Effector memory CD8-positive, alpha-beta T cell (primary cell): ENCODE measurements around the gene BLVRA.

ENCODE experiments used
- ATAC-seq: fragments of 150-1000 bp; cut with Tn5 transposase; replicated peaks from 2 replicates; pipeline ENCODE4 v1.10.0; 2021; ENCODE audit warnings: mild to moderate bottlenecking, moderate library complexity
- DNase-seq, 3 experiments: peaks; one replicate each; pipeline ENCODE4 v3.0.0; 2021
- H3K27ac Mint-ChIP-seq, 2 donors: one replicate each; pipeline ENCODE4 v1.8.0; 2022; ENCODE audit warnings: mild to moderate bottlenecking in 2 of 2, mixed read lengths in 2 of 2, moderate library complexity in 2 of 2
- H3K27me3 Mint-ChIP-seq, 2 donors: one replicate each; pipeline ENCODE4 v1.8.0; 2022; ENCODE audit warnings: mixed read lengths in 2 of 2
- H3K36me3 Mint-ChIP-seq: one replicate; pipeline ENCODE4 v1.8.0; 2022; ENCODE audit warnings: mild to moderate bottlenecking, moderate library complexity, mixed read lengths; ENCODE audit not compliant: insufficient read depth
- H3K4me1 Mint-ChIP-seq, 2 donors: one replicate each; pipeline ENCODE4 v1.8.0; 2022; ENCODE audit warnings: low read depth in 2 of 2, mixed read lengths in 2 of 2
- H3K4me3 Mint-ChIP-seq, 2 donors: one replicate each; pipeline ENCODE4 v1.8.0; 2022; ENCODE audit warnings: mild to moderate bottlenecking in 2 of 2, mixed read lengths in 2 of 2, moderate library complexity in 2 of 2
- H3K9me3 Mint-ChIP-seq, 2 donors: one replicate each; pipeline ENCODE4 v1.8.0; 2022; ENCODE audit warnings: mixed read lengths in 2 of 2

Gene BLVRA

DNA sequence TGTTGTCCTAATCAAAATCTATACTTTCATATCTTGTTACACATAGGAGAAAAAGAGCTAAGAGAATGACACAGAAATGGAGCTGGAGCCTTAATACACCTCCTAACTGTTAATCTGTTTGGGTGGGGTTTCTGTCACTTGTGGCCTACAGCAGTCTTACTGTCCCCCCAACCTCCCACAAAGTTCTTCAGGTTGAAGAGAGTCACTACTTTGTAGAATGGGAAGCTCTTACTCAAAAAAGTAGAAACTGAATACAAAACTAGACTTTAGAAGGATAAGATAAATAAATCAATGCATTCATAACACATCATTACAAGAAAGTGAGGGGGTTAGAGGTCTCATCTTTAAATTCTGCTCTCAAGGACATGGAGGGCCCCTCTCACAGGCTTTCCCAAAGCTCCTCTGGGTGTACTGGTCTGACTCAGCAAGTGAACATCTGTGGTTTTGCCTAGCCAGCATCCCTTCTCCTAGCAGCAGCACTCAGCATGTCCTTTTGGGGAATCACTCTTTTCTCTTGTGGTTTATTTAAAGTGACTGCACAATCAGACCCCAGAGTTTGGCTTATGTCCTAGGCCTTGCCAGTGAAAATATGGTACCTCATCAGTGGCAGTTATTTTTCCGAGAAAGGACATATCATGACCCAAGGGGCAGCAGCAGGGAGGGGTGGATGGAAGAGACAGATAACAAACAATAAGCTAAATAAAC is 2.0 kb upstream of the BLVRA start:
- H3K36me3 Mint-ChIP-seq, result peaks cover 3% of the 10 kb centered on the region
- H3K27me3 Mint-ChIP-seq, result no peaks in the 10 kb centered on the region
- ATAC-seq, result no peak
- peak overlapping the region in 1 of 2 donors; percentile 18 for H3K27ac Mint-ChIP-seq
- DNase-seq, result no peak
- H3K4me1 Mint-ChIP-seq, result peaks cover 15 to 22% of the 10 kb centered on the region in 2 donors
- peak overlapping the region; percentile 81 to 82 for H3K4me3 Mint-ChIP-seq
- no peaks in the 10 kb centered on the region for H3K9me3 Mint-ChIP-seq

DNA sequence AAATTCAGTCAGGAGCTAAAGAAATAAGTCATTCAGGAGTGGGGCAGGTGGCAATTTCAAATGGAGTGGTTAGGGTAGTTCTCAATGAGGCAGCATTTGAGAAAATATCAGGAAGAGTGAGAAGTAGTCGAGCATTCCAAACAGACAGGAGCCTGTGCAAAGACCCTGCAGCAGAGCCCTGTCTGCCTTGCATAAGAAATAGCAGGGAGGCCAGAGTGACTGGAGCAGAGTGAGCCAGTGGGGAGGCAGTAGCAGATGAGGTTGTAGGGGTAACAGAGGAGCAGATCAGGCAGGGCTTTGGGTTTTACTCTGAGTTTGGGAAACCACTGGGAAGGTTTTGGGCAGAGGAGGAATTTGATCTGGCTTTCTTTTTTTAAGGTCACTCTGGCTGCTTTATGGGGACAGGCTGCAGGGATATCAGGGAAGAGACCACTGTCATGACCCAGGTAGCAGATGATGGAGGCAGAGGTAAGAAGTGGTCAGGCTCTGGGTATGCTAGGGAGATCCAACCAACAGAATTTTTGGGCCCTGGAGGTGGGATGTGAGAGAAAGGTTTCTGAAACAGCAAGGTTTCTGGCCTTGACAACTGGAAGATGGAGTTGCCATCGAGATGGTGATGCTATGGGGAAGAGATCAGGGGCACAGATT is 1.3 kb upstream of the BLVRA start:
- Mint-ChIP-seq H3K4me1 (peaks cover 18 to 28% of the 10 kb centered on the region in 2 donors), H3K9me3 (no peaks in the 10 kb centered on the region), H3K27ac (peak overlapping the region; percentile 18 to 55), H3K4me3 (peak overlapping the region; percentile 81 to 82), H3K36me3 (peaks cover 3% of the 10 kb centered on the region), H3K27me3 (no peaks in the 10 kb centered on the region)
- DNase-seq (no peak), ATAC-seq (no peak)

DNA sequence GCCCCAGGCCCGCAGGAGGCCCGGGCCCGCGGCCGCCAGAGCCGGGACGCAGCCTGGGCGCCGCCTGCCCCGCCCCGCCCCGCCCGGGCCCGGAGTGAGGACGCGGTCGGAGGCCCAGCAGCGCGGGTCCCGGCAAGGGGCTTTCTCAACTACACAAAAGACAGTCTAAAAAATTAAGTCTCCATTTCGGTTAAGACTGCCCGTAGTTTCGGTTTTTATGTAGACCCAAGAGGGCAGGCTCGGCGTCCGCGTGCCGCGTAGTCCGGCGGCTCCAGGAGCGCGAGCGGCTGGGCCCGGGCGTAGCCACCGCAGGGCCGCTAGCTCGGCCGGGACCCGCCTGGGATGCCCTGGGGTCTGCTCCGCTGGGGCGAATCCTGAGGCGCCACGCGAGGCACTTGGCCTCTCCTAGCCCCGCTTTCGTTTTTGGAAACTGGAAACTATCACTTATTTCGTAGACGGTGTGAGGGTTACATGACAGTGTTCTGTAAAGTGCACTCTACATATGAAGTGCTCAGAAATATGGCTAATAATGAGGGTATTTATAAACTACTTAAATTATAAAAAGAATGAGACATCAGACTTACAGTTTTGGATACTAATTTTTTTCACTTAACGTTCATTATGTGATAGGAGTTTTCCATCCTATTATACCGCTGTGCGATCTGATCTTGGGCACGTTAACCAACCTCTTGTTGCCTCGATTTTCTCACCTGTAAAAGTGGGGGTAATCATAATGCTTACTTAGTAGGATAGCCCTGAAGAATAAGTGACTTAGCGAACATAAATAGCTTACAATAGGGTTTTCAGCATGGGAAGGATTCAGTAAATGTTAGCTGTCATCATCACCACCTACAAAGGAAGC is 573 bp downstream of the BLVRA start:
- H3K9me3 Mint-ChIP-seq, result no peaks in the 10 kb centered on the region
- H3K36me3 Mint-ChIP-seq, result peaks cover 3% of the 10 kb centered on the region
- peak overlapping the region; percentile 51 to 90 for H3K27ac Mint-ChIP-seq
- ATAC-seq (peak; percentile 69), DNase-seq (peak; percentile 35 to 54 (median 42))
- H3K27me3 Mint-ChIP-seq, result no peaks in the 10 kb centered on the region
- peaks cover 18 to 33% of the 10 kb centered on the region in 2 donors for H3K4me1 Mint-ChIP-seq
- H3K4me3 Mint-ChIP-seq, result peak overlapping the region; percentile 81 to 82

DNA sequence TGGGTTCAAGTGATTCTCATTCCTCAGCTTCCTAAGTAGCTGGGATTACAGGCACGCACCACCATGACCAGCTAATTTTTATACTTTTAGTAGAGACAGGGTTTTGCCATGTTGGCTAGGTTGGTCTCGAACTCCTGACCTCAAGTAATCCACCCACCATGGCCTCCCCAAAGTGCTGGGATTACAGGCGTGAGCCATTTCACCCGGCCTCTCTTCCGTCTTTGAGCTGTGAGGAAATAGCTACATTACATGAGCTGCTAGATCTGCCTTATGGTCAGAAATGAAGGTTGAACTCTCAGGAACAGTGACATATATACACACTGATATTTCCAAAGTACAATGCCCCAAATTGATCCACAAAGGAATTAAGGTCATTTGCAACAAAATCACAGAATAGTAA is 2.4 kb downstream of the BLVRA start:
- no peak for ATAC-seq
- Mint-ChIP-seq H3K4me1 (peaks cover 18 to 37% of the 10 kb centered on the region in 2 donors), H3K9me3 (no peaks in the 10 kb centered on the region), H3K27ac (peak overlapping the region; percentile 3 to 41), H3K4me3 (no peak overlapping the region), H3K36me3 (peaks cover 3% of the 10 kb centered on the region), H3K27me3 (no peaks in the 10 kb centered on the region)
- DNase-seq, result no peak

DNA sequence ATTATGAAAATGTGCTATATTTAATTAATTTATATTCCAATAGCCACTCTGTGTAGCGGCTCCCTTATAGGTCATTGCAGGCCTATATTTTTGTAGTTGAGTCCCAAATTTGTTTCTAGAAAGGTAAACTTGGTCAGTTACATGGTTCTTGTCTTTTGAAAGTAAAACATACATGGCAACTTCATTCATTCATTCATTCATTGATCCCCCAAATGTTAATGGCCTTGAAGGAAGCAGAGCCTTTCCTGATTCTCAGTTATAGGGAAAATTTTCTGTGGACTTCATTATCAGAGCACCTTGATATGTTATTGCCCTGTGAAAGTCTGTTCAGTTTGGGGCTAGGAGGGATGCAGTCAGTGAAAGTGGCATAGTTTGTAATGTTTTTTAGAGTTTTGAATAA is 2.9 kb downstream of the BLVRA start:
- Mint-ChIP-seq H3K36me3 (peaks cover 3% of the 10 kb centered on the region), H3K27me3 (no peaks in the 10 kb centered on the region), H3K4me3 (no peak overlapping the region), H3K4me1 (peaks cover 18 to 37% of the 10 kb centered on the region in 2 donors), H3K27ac (peak overlapping the region in 1 of 2 donors; percentile 64), H3K9me3 (no peaks in the 10 kb centered on the region)
- DNase-seq (no peak), ATAC-seq (no peak)

DNA sequence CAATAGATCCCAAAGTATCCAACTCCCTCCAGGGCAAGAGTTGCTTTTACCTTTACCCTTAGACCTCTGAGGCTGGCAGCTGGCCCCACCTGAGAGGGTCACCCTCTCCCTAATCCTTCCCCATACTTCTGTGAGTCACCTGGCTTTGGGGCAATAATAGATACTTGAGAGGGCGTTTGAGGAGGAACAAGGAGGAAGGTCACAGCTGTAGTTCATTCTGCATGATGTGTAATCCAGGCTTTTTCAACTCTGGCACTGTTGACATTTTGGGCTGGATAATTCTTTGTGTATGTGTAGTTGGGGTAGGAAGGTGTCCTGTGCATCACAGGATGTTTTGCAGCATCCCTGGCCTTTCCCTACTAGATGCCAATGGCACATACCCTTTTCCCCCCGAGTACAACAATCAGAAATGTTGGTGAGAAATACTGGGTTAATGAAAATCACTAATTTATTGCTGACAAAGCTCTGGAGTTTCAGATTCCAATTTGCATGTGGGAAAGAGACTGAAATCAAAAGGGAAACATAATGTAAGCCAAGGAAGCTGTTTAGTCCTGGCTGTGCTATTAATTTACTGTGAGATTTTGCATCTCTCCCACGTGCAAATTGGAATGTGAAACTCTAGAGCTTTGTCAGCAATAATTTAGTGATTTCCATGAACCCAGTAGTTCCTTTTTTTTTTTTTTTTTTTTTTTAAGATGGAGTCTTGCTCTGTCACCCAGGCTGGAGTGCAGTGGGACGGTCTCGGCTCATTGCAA is 3.6 kb downstream of the BLVRA start:
- Mint-ChIP-seq H3K4me1 (peaks cover 15 to 33% of the 10 kb centered on the region in 2 donors), H3K9me3 (no peaks in the 10 kb centered on the region), H3K27ac (peak overlapping the region; percentile 23 to 64), H3K27me3 (no peaks in the 10 kb centered on the region), H3K36me3 (peaks cover 3% of the 10 kb centered on the region), H3K4me3 (no peak overlapping the region)
- ATAC-seq (no peak), DNase-seq (no peak)

DNA sequence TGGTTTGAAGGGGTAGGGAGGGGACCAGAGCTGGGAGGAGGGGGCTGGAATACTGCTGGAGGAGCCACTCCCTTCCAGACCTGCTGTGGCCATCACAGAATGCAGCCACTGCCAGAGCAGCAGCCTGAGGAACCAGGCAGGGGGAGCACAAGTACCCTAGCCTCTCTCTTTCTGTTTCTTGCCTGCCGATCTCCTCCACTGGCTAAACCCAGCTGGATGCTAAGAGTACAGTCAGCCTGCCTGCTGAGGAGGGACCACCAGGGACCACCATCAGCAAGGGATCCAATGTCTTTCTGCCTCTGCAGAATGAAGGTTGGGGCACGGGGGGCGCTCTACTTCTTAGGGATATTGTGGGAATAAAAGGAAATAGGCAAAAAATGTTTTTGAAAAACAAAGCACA is 4.7 kb downstream of the BLVRA start:
- DNase-seq (no peak), ATAC-seq (no peak)
- Mint-ChIP-seq H3K4me1 (peaks cover 8 to 23% of the 10 kb centered on the region in 2 donors), H3K36me3 (peaks cover 3% of the 10 kb centered on the region), H3K27me3 (no peaks in the 10 kb centered on the region), H3K4me3 (no peak overlapping the region), H3K9me3 (no peaks in the 10 kb centered on the region), H3K27ac (no peak overlapping the region)

DNA sequence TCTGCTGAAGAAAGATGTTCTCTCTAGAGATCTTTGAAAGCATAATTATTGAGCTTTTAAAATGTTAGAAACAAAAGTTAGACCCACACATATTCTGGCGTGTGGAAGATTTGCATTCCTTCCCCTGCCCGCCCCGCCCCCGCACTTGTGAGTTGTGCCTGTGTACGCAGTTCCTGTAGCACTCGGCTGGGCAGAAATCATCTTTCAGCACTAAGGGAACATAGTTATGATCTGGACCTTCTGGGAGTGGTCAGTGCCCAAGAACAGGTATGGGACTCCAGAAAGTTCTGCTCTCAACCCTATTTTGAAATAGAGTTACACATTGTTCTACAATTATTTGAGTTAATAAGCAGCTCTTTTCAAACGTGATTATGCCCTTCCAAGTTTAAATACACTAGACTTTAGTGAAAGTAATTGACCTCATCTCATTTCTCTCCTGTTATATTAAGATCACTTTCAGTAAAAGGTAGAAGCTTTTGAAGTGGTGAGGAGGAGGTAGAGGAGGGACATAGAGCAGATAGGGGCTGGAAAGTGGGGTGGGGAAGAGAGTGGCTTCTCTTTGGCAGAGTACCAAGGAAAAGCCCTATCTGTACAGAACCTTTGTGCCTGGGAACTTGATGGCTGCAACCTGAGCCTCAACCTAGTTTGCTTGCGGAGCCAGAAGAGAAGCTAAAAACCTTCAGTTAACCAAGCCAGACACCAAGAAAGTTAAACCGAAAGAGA is 5.7 kb downstream of the BLVRA start:
- Mint-ChIP-seq H3K27me3 (no peaks in the 10 kb centered on the region), H3K36me3 (peaks cover 3% of the 10 kb centered on the region), H3K9me3 (no peaks in the 10 kb centered on the region), H3K27ac (peak overlapping the region in 1 of 2 donors; percentile 81), H3K4me1 (peaks cover 8 to 23% of the 10 kb centered on the region in 2 donors), H3K4me3 (no peak overlapping the region)
- ATAC-seq (no peak), DNase-seq (no peak)

DNA sequence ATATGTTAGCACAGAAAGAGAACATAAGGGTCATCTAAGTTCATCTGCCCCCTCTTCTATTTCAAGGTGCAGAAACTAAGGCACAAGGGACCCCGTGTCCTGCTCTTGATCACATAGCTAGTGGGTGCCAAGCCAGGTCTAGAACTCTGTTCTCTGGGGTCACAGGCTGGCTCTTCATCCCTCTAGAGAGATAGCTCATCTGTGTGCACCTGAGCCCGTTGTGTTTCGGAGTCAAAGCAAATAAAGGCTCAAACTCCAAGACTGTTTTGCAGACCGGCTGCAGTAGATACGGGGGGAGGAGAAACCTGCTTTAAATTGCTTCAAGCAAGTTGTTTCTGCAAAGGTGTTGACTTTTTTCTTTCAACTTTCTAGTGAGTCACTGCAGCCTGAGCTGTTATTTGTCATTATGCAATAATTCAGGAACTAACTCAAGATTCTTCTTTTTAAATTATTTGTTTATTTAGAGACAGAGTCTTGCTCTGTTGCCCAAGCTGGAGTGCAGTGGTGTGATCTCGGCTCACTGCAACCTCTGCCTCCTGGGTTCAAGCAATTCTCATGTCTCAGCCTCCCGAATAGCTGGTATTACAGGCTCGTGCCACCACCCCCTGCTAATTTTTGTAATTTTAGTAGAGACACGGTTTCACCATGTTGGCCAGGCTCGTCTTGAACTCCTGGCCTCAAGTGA is 6.5 kb downstream of the BLVRA start:
- ATAC-seq (no peak), DNase-seq (no peak)
- Mint-ChIP-seq H3K27ac (peak overlapping the region in 1 of 2 donors; percentile 81), H3K36me3 (peaks cover 2% of the 10 kb centered on the region), H3K9me3 (no peaks in the 10 kb centered on the region), H3K4me1 (peaks cover 8 to 23% of the 10 kb centered on the region in 2 donors), H3K4me3 (no peak overlapping the region), H3K27me3 (no peaks in the 10 kb centered on the region)

DNA sequence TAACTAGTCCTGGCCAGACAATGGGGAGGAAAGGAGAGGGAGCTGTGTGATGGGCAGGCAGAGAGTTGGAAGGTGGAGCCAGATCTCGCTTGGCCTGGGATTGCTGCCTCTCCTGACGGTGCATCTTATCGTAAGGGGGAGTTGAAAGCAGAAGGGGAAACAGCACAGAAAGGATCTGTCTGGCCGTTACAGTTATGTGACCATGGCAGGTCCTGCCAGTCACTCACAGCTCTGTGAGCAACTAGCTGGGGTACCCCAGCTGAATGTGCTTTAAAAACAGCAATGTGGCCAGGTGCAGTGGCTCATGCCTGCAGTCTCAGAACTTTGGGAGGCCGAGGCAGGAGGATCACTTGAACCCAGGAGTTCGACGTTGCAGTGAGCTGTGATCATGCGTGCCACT is 8.1 kb downstream of the BLVRA start:
- DNase-seq (no peak), ATAC-seq (no peak)
- peaks cover 2% of the 10 kb centered on the region for H3K36me3 Mint-ChIP-seq
- H3K4me3 Mint-ChIP-seq, result no peak overlapping the region
- H3K27ac Mint-ChIP-seq, result no peak overlapping the region
- H3K4me1 Mint-ChIP-seq, result peaks cover 7 to 27% of the 10 kb centered on the region in 2 donors
- H3K27me3 Mint-ChIP-seq, result no peaks in the 10 kb centered on the region
- H3K9me3 Mint-ChIP-seq, result no peaks in the 10 kb centered on the region

DNA sequence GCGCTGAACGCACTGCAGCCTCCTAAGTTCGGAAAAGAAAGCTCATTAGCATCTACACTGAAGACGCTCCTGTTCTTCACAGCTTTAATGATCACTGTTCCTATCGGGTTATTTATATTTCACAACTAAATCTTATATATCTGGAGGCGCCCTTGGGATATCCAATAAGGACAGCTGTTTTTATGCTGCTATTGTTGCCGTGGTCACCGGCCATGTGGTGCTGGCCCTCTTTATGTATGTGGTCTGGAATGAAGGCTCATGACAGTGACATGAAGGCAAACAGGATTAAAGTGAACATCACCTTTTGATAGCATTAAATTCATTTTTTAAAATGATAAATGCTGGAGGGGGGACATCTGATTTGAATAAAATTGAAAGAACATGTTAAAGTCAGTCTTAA is 8.8 kb downstream of the BLVRA start:
- Mint-ChIP-seq H3K9me3 (no peaks in the 10 kb centered on the region), H3K4me1 (peaks cover 8 to 24% of the 10 kb centered on the region in 2 donors), H3K27ac (no peak overlapping the region), H3K4me3 (no peak overlapping the region), H3K27me3 (no peaks in the 10 kb centered on the region), H3K36me3 (peaks cover 4% of the 10 kb centered on the region)
- DNase-seq (no peak), ATAC-seq (no peak)

DNA sequence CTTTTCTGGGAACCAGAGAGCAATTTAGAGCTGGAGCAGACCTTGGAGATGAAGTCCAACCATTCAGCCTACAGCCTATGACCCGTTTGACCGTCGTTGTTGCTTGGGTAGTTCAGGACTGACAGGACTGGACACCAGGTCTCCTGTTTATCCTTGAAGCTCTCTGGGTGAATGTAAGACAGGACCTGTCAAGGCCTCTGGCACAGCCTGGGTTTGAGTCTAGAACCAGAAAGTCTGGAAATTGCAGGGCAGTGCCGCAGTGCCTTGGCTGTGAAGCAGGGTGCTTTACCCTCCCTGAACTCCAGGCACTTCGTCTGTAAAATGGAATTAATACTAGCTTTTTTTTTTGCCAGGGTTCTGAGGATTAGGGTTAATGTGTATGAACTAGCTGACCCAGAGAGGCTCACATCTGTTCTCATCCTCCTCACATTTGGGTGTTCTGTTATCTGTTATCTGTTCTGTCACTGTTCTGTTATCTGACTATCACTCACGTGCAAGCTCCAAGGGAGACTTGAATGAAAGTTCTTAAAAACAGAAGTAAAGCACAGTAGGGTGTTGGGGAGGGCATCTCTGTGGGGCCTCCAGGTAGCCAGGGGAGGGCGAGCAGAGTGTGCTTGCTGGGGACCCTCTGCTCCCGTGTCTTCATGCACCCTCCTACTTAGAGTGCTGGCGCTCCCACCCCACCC is 9.9 kb downstream of the BLVRA start:
- DNase-seq (no peak), ATAC-seq (no peak)
- Mint-ChIP-seq H3K36me3 (peaks cover 4% of the 10 kb centered on the region), H3K4me3 (no peak overlapping the region), H3K9me3 (no peaks in the 10 kb centered on the region), H3K27ac (no peak overlapping the region), H3K27me3 (no peaks in the 10 kb centered on the region), H3K4me1 (peaks cover 8 to 18% of the 10 kb centered on the region in 2 donors)
